ENCODE data around the gene STPG3. TPM values are rescaled to one million over a fixed set of nuclear protein-coding genes. Genes with fewer than 3 reads are reported as not detected.

STPG3 gene
- total and polyA plus RNA-seq, 12 donors, result 0.25 to 3.1 (median 0.32) TPM; not detected in 9

GRCh38 chr9:137229903-137230704 is 21.0 kb upstream of the STPG3 start:
- Histone ChIP-seq H3K36me3 (replicated peaks in 1 of 2) (no peaks in the 10 kb centered on the region), H3K4me3 (no peak overlapping the region), H3K4me1 (replicated peaks in 1 of 2) (no peaks in the 10 kb centered on the region), H3K27ac (no peak overlapping the region), H3K9me3 (replicated peaks in 1 of 3) (no peaks in the 10 kb centered on the region), H3K27me3 (peaks cover 50% of the 10 kb centered on the region)
- intact Hi-C loops (cut with DNase I), result loop anchor here (5.0 to 10.0 kb wide), 2 partner anchors 113 to 445 kb away; no protein-coding TSS in a partner anchor
- DNase-seq, result no peak
- TF ChIP-seq CTCF (IDR thresholded peaks at IDR 0.05) (no peak), POLR2A (IDR thresholded peaks at IDR 0.05) (no peak)
- 52 to 63% (median 55%) methylated on average over 14 to 31 of the region's 31 CpGs; no CpG with 5 or more reads in 1 of the 4 donors for whole genome bisulfite sequencing, 4 donors

GRCh38 chr9:137230705-137231371 is 20.2 kb upstream of the STPG3 start, which contains the start of gene SLC34A3:
Gene SLC34A3 (plus strand): TSS chr9:137230901. CDS start chr9:137231703, 802 bp downstream.
- no peak within 1 kb of the TSS for H3K27ac ChIP-seq
- DNase-seq, result no peak
- peaks cover 50% of the 10 kb centered on the region for H3K27me3 ChIP-seq
- intact Hi-C loops (cut with DNase I), result loop anchor here in 1 of 2 donors (10.0 kb wide), 1 partner anchor 446 kb away; no protein-coding TSS in a partner anchor
- H3K4me3 ChIP-seq, result no peak within 1 kb of the TSS
- WGBS, 4 donors, result 67 to 83% (median 72%) methylated on average over 3 to 14 of the region's 14 CpGs
- H3K4me1 ChIP-seq (replicated peaks in 1 of 2), result no peaks in the 10 kb centered on the region
- no peaks in the 10 kb centered on the region for H3K9me3 ChIP-seq (replicated peaks in 1 of 3)
- TF ChIP-seq CTCF (IDR thresholded peaks at IDR 0.05) (no peak), POLR2A (IDR thresholded peaks at IDR 0.05) (no peak)
- H3K36me3 ChIP-seq (replicated peaks in 1 of 2), result no peaks in the 10 kb centered on the region

GRCh38 chr9:137231372-137232039 is 19.6 kb upstream of the STPG3 start:
- intact Hi-C loops (cut with DNase I), result loop anchor here in 1 of 2 donors (10.0 kb wide), 1 partner anchor 447 kb away; no protein-coding TSS in a partner anchor

More at GRCh38 chr9:137231372-137232039, 19.6 kb upstream of the STPG3 start:
- TF ChIP-seq POLR2A (IDR thresholded peaks at IDR 0.05) (no peak), CTCF (IDR thresholded peaks at IDR 0.05) (no peak)
- WGBS, 4 donors, result 73 to 84% (median 78%) methylated on average over 18 to 23 of the region's 23 CpGs
- H3K27ac ChIP-seq, result no peak overlapping the region
- no peak for DNase-seq
- no peaks in the 10 kb centered on the region for H3K36me3 ChIP-seq (replicated peaks in 1 of 2)
- H3K9me3 ChIP-seq (replicated peaks in 1 of 3), result no peaks in the 10 kb centered on the region
- no peak overlapping the region for H3K4me3 ChIP-seq
- peaks cover 0 to 6% of the 10 kb centered on the region in 2 donors for H3K4me1 ChIP-seq (replicated peaks in 1 of 2)
- peaks cover 50% of the 10 kb centered on the region for H3K27me3 ChIP-seq

All from adrenal gland (tissue), 12 donors.